ENCODE results near the gene KCNJ11. TPM values are rescaled to one million over a fixed set of nuclear protein-coding genes. Genes with fewer than 3 reads are reported as not detected.

The KCNJ11 gene
- total RNA-seq, 2 experiments from 2014 or later = 1.0 to 1.3 TPM

DNA sequence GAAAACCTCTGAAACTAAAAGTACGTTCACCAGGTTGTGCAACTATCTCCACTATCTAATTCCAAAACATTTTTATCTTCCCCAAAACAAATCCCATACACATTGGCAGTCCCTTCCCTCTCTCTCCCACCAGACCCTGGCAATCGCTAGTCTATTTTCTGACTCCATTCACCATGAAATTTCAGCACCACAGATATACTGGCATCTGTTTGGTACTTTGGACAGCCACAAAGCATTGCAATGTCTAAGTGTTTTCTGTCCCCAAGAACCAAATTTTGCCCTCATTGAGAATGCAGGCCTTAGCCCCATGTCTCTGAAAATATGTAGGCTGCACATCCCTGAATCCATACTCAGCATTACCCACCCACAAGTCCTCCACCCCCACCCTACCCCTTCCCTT is 28.0 kb upstream of the KCNJ11 start:
- H3K27me3 Mint-ChIP-seq (ENCODE audit: low read depth) = peaks cover 27% of the 10 kb centered on the region
- CTCF ChIA-PET = no interaction called here
- H3K27ac Mint-ChIP-seq = no peak overlapping the region
- no peaks in the 10 kb centered on the region for H3K36me3 Mint-ChIP-seq (ENCODE audit: low read depth)
- no peaks in the 10 kb centered on the region for H3K9me3 Mint-ChIP-seq
- DNase-seq = no peak
- intact Hi-C loops (cut with micrococcal nuclease) = no loop called here
- H3K4me3 Mint-ChIP-seq = no peak overlapping the region
- H3K4me1 Mint-ChIP-seq (ENCODE audit: low read depth) = peaks cover 9% of the 10 kb centered on the region

DNA sequence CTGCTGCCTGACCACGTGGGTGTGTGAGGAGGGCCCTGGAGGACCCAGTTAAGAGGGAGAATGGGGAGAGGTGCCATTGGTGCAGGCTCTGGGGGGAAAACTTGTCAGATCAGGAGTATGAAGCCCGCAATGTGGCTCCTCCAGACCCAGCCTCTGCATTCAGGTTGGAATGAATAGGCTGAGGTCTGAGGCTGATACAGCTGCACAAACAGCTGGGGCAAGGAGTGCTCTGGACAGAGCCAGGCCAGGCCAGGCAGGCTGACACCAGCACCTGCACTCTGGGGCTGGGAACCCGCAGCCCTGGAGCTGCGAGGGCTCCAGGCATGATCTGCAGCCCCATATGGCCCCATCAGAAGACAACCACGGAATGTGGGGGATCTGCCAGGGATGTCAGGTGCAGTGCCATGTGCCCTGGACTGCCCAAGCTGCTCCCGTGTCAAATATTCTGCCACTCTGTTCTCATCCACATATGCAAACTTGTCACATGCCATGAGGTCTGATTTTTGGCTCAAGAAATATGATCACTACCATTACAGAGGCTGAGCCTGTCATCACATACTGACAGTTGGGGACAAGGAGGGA is 27.2 kb upstream of the KCNJ11 start:
- H3K4me1 Mint-ChIP-seq (ENCODE audit: low read depth) = peaks cover 9% of the 10 kb centered on the region
- intact Hi-C loops (cut with micrococcal nuclease) = no loop called here
- peaks cover 27% of the 10 kb centered on the region for H3K27me3 Mint-ChIP-seq (ENCODE audit: low read depth)
- no peak overlapping the region for H3K4me3 Mint-ChIP-seq
- CTCF ChIA-PET = no interaction called here
- no peaks in the 10 kb centered on the region for H3K9me3 Mint-ChIP-seq
- no peaks in the 10 kb centered on the region for H3K36me3 Mint-ChIP-seq (ENCODE audit: low read depth)
- DNase-seq = no peak
- H3K27ac Mint-ChIP-seq = no peak overlapping the region

DNA sequence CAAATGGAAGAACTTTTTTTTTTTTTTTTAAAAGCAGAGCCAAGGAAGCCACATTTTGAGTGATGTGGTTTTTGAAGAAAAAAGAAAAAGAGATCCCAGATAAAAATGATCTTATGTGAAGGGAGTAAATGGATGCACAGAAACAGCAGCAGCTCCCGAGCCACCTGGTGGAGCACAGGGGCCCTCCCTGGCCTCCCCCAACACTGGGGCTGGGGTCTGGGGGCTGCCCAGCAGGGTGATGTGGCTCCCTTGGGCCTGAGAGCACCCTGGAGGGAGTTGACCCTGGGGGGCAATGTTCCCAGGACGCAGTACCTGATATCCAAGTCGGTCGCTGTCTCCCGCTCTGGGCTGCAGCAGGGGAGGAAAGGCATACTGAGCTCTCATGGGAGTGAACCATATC is 26.5 kb upstream of the KCNJ11 start:
- Mint-ChIP-seq H3K9me3 (no peaks in the 10 kb centered on the region), H3K27ac (no peak overlapping the region), H3K27me3 (ENCODE audit: low read depth) (peaks cover 27% of the 10 kb centered on the region), H3K36me3 (ENCODE audit: low read depth) (no peaks in the 10 kb centered on the region), H3K4me3 (no peak overlapping the region), H3K4me1 (ENCODE audit: low read depth) (peaks cover 9% of the 10 kb centered on the region)
- CTCF ChIA-PET = no interaction called here
- intact Hi-C loops (cut with micrococcal nuclease) = no loop called here
- DNase-seq = no peak

DNA sequence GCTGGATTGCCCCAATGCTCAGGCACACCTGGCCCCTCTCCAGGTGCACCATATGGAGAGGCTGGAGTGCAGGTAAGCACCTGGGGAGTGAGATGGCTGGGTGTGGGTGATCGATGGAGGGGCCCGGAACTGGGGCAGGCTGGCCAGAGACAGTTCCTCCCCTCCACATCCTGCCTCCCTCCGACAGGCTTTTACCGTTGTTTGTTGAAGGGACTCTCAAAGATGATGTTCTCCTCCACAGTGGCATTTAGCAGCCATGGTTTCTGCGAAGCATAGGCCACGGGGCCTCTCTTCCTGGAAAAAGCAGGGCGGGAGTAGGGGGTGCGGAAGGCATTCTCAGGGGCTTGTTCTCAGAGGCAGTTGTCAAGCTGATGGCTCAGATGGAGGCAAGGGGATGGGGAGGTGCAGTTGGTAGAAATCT is 25.9 kb upstream of the KCNJ11 start:
- peaks cover 9% of the 10 kb centered on the region for H3K4me1 Mint-ChIP-seq (ENCODE audit: low read depth)
- peaks cover 21% of the 10 kb centered on the region for H3K27me3 Mint-ChIP-seq (ENCODE audit: low read depth)
- no peak for DNase-seq
- no peaks in the 10 kb centered on the region for H3K9me3 Mint-ChIP-seq
- H3K4me3 Mint-ChIP-seq = no peak overlapping the region
- intact Hi-C loops (cut with micrococcal nuclease) = no loop called here
- H3K36me3 Mint-ChIP-seq (ENCODE audit: low read depth) = no peaks in the 10 kb centered on the region
- CTCF ChIA-PET = no interaction called here
- no peak overlapping the region for H3K27ac Mint-ChIP-seq

DNA sequence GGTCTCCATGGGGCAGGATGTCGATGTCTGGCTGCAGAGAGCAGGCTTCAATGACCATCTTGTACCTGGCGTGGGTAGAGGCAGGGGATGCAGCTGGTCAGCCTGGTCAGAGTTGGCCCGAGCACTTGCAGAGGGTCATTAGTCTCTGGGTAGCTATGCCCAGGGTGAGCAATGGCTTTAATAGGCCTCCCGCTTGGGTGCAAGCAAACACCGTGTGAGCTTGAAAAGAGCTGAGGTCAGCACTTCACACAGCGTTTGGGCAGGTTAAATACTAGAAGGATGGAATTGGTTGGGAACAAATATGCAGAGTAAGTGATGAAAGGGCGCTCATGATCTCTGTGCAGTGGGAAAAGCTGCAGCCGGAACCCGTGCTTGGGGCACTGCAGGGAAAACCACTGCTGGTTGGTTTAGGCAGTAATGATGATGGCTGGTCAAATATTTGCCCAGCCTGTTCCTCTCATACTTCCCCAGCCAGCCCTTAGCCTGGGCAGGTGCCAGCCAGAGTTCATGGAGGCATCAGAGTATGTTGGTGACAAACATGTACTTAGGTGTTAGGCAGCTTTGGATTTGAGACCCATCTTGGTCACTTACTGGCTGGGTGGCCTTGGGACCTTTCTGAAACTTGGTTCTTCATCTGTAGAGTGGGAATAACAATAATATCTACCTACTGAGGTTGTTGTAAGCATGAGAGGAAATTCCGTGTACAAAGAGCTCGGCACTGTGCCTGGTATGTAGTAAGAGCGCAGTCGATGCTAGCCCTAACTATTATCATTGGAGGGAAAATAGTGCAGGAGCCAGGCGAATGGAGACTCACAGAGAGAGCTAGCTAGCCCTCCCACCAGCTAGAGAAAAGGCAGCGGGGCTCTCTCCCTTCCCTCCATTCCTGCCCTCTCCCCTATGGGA is 25.2 kb upstream of the KCNJ11 start:
- intact Hi-C loops (cut with micrococcal nuclease) = no loop called here
- CTCF ChIA-PET = no interaction called here
- Mint-ChIP-seq H3K27me3 (ENCODE audit: low read depth) (peaks cover 14% of the 10 kb centered on the region), H3K36me3 (ENCODE audit: low read depth) (no peaks in the 10 kb centered on the region), H3K27ac (no peak overlapping the region), H3K9me3 (no peaks in the 10 kb centered on the region), H3K4me1 (ENCODE audit: low read depth) (peaks cover 9% of the 10 kb centered on the region), H3K4me3 (no peak overlapping the region)
- no peak for DNase-seq

DNA sequence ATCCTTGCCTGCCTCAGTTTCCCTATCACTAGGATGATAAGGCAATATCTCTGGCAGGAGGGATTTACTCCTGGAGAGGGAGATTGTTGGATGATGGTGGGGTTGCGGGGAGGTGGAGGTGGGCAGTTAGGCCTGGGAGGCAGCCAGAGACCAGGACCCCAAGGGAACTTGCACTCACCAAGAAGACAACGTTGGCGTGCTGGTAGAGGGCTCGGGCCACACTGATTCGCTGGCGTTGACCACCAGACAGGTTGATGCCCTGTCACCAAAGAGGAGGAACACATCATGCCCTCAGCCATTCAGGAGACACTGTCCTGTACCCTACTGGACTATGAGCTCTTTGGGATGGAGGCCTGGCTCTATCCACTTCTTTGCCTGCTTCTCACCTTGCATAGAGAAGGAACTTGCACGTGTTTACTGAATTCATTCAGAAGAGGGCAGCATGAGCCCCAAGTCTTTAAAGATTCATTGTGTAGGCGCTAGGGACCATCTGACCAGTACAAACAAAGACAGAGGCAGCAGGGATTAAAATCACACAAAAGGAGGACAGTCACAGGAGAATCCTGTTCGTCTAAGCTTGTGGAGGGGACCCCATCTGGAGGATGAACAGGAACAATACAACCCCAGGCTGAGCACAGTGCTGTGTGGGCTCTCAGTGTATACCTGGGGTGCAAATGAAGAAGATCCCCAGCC is 24.2 kb upstream of the KCNJ11 start:
- no peak for DNase-seq
- intact Hi-C loops (cut with micrococcal nuclease) = no loop called here
- Mint-ChIP-seq H3K27me3 (ENCODE audit: low read depth) (peaks cover 9% of the 10 kb centered on the region), H3K9me3 (no peaks in the 10 kb centered on the region), H3K4me3 (no peak overlapping the region), H3K27ac (no peak overlapping the region), H3K36me3 (ENCODE audit: low read depth) (no peaks in the 10 kb centered on the region), H3K4me1 (ENCODE audit: low read depth) (peaks cover 9% of the 10 kb centered on the region)
- CTCF ChIA-PET = no interaction called here

DNA sequence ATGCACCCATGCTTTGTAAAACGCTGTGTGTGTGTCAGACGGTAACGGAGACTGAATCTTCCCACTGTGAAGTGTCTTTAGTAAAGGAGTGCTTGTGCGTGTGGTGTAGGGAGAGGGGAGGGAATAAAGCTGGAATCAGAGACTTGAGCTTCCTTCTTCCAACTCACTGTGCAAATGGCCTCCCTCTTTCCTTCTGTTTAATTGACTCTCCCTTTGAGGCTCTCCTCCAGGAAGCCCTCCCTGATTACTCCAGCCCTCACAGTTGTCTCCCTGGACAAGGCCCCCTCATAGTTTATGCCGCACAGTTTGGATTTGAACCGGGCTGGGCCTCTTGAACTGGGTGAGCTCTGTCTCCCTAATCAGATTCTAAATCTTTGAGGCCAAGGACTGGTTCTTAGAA is 23.0 kb upstream of the KCNJ11 start:
- H3K36me3 Mint-ChIP-seq (ENCODE audit: low read depth) = no peaks in the 10 kb centered on the region
- CTCF ChIA-PET = no interaction called here
- peaks cover 9% of the 10 kb centered on the region for H3K27me3 Mint-ChIP-seq (ENCODE audit: low read depth)
- no peak overlapping the region for H3K4me3 Mint-ChIP-seq
- intact Hi-C loops (cut with micrococcal nuclease) = no loop called here
- no peak overlapping the region for H3K27ac Mint-ChIP-seq
- no peaks in the 10 kb centered on the region for H3K9me3 Mint-ChIP-seq
- peaks cover 9% of the 10 kb centered on the region for H3K4me1 Mint-ChIP-seq (ENCODE audit: low read depth)
- DNase-seq = no peak

DNA sequence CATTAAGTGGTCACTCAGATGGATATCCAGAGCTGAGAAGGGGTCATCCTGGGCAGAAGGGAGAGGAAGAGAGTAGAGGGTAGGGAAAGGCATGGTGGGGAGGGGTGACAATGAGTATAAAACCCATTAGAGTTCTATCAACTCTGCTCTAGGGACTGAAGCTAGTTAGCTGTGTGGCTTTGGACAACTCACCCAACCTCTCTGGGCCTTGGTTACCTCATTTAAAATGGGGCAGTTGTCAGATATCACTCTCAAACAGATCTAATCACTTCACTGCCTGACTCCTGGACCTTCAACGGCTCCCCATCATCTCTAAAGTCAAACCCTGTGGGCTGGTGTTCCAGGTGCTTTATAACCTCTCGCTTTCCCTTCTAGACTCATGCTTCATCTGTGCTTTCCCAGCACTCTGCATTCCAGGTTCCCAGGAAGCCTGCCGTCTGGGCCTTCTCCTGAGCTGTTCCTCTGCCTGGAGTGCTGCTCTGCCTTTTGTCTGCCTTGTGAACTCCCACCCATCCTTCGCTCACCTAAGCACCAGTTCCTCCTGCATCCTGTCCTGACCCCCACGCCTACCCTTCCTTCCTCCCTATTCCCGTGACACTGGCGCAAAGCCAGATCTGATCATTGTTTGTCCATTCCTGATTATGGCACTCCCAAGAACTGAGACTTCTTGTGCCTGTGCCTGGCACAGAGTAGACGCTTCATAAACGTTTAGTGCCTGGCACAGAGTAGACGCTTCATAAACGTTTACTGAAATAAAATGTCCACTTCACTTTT is 22.3 kb upstream of the KCNJ11 start:
- H3K4me1 Mint-ChIP-seq (ENCODE audit: low read depth) = peaks cover 9% of the 10 kb centered on the region
- DNase-seq = no peak
- H3K9me3 Mint-ChIP-seq = no peaks in the 10 kb centered on the region
- CTCF ChIA-PET = no interaction called here
- H3K27ac Mint-ChIP-seq = no peak overlapping the region
- intact Hi-C loops (cut with micrococcal nuclease) = no loop called here
- no peak overlapping the region for H3K4me3 Mint-ChIP-seq
- no peaks in the 10 kb centered on the region for H3K36me3 Mint-ChIP-seq (ENCODE audit: low read depth)
- peaks cover 8% of the 10 kb centered on the region for H3K27me3 Mint-ChIP-seq (ENCODE audit: low read depth)

DNA sequence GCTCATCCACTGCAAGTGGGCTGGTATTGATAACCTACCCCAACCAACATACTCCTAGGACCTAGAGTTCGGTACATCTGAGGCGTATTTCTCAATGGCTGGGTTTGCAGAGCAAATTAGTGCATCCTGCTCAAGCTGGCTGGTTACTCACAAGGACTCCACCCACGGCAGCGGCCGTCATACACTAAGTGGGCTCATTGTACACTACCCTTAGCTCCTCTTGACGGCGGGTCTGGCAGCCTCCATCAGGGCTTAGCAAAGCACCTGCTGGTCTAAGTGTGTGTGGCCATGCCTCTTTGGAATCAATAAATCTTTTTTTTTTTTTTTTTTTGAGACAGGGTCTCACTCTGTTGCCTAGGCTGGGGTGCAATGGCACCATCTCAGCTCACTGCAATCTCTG is 20.2 kb upstream of the KCNJ11 start:
- intact Hi-C loops (cut with micrococcal nuclease) = no loop called here
- CTCF ChIA-PET = interaction anchor here (0.8 kb wide), 1 partner anchor 27 kb away, joined by 3 read pairs; no protein-coding TSS in a partner anchor
- Mint-ChIP-seq H3K27ac (no peak overlapping the region), H3K36me3 (ENCODE audit: low read depth) (no peaks in the 10 kb centered on the region), H3K4me1 (ENCODE audit: low read depth) (no peaks in the 10 kb centered on the region), H3K27me3 (ENCODE audit: low read depth) (peaks cover 4% of the 10 kb centered on the region), H3K4me3 (no peak overlapping the region), H3K9me3 (no peaks in the 10 kb centered on the region)
- DNase-seq = no peak

DNA sequence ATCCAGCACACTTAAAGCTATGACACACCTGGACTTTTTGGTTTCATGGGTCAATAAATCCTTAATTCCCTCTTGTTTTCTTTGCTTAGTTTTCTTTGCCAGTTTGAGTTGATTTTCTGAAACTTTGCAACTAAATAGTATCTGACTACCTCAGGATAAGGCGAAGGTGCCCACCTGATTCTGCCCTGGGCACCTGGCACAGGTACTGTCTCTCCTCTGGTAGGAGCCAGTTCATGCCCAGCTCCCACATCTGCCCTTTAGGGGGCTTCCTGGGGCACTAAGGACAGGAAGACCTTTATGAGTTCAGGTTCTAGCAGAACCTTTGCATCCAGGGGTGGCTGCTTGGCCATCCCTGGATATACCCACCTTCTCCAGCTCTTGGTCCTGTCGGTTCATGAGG is 19.6 kb upstream of the KCNJ11 start:
- H3K27me3 Mint-ChIP-seq (ENCODE audit: low read depth) = no peaks in the 10 kb centered on the region
- H3K27ac Mint-ChIP-seq = no peak overlapping the region
- CTCF ChIA-PET = interaction anchor here (0.8 kb wide), 1 partner anchor 26 kb away, joined by 3 read pairs; no protein-coding TSS in a partner anchor
- no peaks in the 10 kb centered on the region for H3K4me1 Mint-ChIP-seq (ENCODE audit: low read depth)
- no peak overlapping the region for H3K4me3 Mint-ChIP-seq
- no peaks in the 10 kb centered on the region for H3K36me3 Mint-ChIP-seq (ENCODE audit: low read depth)
- no peaks in the 10 kb centered on the region for H3K9me3 Mint-ChIP-seq
- DNase-seq = no peak
- intact Hi-C loops (cut with micrococcal nuclease) = no loop called here

DNA sequence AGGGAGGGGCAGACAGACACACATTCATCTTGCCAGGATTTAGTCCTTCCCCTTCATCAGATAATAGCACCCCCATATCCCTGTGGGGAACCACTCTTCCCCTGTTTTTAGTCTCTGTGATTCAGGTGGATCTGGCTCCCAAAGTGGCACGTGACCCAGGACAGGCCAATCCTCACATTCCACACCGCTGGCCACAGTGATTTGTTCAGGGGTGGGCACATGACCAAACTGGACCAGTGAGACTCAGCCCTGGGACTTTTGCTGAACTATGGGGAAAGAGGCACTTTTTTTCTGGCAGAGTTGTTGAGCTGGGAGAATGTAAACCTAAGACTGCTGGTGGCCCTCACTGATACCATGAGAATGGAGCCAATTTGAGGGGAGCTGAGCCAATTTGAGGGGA is 19.1 kb upstream of the KCNJ11 start:
- CTCF ChIA-PET = interaction anchor here (0.8 kb wide), 1 partner anchor 25 kb away, joined by 3 read pairs; no protein-coding TSS in a partner anchor
- no peaks in the 10 kb centered on the region for H3K27me3 Mint-ChIP-seq (ENCODE audit: low read depth)
- no peak overlapping the region for H3K4me3 Mint-ChIP-seq
- intact Hi-C loops (cut with micrococcal nuclease) = no loop called here
- H3K27ac Mint-ChIP-seq = no peak overlapping the region
- H3K9me3 Mint-ChIP-seq = no peaks in the 10 kb centered on the region
- no peak for DNase-seq
- H3K4me1 Mint-ChIP-seq (ENCODE audit: low read depth) = no peaks in the 10 kb centered on the region
- no peaks in the 10 kb centered on the region for H3K36me3 Mint-ChIP-seq (ENCODE audit: low read depth)

DNA sequence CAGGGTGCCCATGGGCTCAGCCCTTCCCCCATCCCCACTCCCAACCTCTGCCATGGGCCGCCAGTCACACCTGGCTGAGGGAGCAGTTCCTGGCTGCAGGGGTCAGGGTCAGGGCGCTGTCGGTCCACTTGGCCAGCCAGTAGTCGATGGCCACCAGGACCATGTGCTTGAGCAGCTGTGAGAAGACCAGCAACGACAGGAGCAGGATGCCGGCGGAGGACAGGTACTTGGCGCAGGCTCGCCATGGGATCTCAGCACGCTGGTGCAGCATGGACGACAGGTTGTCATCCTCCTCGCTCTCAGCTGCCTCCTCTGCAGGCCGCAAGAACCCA is 18.3 kb upstream of the KCNJ11 start:
- H3K27me3 Mint-ChIP-seq (ENCODE audit: low read depth) = no peaks in the 10 kb centered on the region
- no peak for DNase-seq
- intact Hi-C loops (cut with micrococcal nuclease) = no loop called here
- H3K4me3 Mint-ChIP-seq = no peak overlapping the region
- H3K36me3 Mint-ChIP-seq (ENCODE audit: low read depth) = no peaks in the 10 kb centered on the region
- no peaks in the 10 kb centered on the region for H3K4me1 Mint-ChIP-seq (ENCODE audit: low read depth)
- CTCF ChIA-PET = no interaction called here
- H3K27ac Mint-ChIP-seq = no peak overlapping the region
- H3K9me3 Mint-ChIP-seq = no peaks in the 10 kb centered on the region

Measured in activated naive CD4-positive, alpha-beta T cell treated with anti-CD3 and anti-CD28 coated beads for 36 hours (primary cell).